Activated T-cell treated with anti-CD3 and anti-CD28 coated beads, Interleukin-2, amount 50 U/mL, for 72 hours (primary cell): Measurements from ENCODE around the gene LRP1. TPM values are rescaled to one million over a fixed set of nuclear protein-coding genes. Genes with fewer than 3 reads are reported as not detected.

Source experiments
- ATAC-seq, 2 donors: fragments of 150-1000 bp; cut with Tn5 transposase; replicated peaks in 1 of 2; 2 replicates each; pipeline ENCODE4 v1.10.0; 2021; ENCODE audit warnings: moderate library complexity in 2 of 2, mild to moderate bottlenecking in 1 of 2
- DNase-seq, 2 donors: peaks; one replicate each; pipeline ENCODE4 v3.0.0; 2021 to 2022; ENCODE audit warnings: mixed read lengths in 1 of 2
- H3K27ac Mint-ChIP-seq: one replicate; pipeline ENCODE4 v1.8.0; 2022; ENCODE audit warnings: mild to moderate bottlenecking, moderate library complexity, mixed read lengths
- H3K27me3 Mint-ChIP-seq: one replicate; pipeline ENCODE4 v1.8.0; 2022; ENCODE audit warnings: low read depth, mixed read lengths
- H3K36me3 Mint-ChIP-seq, 2 donors: one replicate each; pipeline ENCODE4 v1.8.0; 2022; ENCODE audit warnings: mixed read lengths in 2 of 2, mild to moderate bottlenecking in 1 of 2; ENCODE audit not compliant: insufficient read depth in 2 of 2
- H3K4me1 Mint-ChIP-seq: one replicate; pipeline ENCODE4 v1.8.0; 2022; ENCODE audit warnings: low read depth, mixed read lengths
- H3K4me3 Mint-ChIP-seq, 2 donors: one replicate each; pipeline ENCODE4 v1.8.0; 2022; ENCODE audit warnings: mild to moderate bottlenecking in 2 of 2, mixed read lengths in 2 of 2, moderate library complexity in 2 of 2
- H3K9me3 Mint-ChIP-seq, 2 donors: one replicate each; pipeline ENCODE4 v1.8.0; 2022; ENCODE audit warnings: mixed read lengths in 2 of 2
- total RNA-seq, 2 donors: library from RNA; stranded (reverse); gene quantifications; one replicate each; pipeline ENCODE4 v1.2.3, GENCODE V29; 2022

The LRP1 gene
- total RNA-seq, 2 donors from 2014 or later, result 3.2 to 4.8 TPM

DNA sequence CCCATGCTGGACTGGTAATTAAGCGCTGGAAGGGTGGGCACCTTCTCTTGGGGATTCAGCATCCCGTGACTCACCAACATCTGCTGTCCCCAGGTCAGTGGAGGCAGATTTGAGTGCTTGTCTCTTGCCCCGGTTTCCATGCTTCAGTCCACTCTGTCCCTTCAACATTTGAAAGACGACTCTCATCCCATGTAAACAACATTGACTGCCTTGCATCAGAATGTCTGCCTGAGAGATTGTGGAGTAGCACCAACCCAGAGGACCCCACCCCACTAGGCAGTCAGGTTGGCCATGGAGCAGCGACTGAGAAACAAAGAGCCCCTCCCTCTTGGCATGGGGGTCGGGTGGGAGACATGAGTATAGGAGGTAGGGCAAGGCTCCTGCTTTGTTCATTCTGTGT, 127.6 kb downstream of the LRP1 start:
- Mint-ChIP-seq H3K4me1 (no peaks in the 10 kb centered on the region), H3K9me3 (no peaks in the 10 kb centered on the region), H3K27me3 (no peaks in the 10 kb centered on the region), H3K27ac (no peak overlapping the region), H3K4me3 (no peak overlapping the region), H3K36me3 (peaks cover 2 to 10% of the 10 kb centered on the region in 2 donors)
- DNase-seq, result no peak
- no peak for ATAC-seq

DNA sequence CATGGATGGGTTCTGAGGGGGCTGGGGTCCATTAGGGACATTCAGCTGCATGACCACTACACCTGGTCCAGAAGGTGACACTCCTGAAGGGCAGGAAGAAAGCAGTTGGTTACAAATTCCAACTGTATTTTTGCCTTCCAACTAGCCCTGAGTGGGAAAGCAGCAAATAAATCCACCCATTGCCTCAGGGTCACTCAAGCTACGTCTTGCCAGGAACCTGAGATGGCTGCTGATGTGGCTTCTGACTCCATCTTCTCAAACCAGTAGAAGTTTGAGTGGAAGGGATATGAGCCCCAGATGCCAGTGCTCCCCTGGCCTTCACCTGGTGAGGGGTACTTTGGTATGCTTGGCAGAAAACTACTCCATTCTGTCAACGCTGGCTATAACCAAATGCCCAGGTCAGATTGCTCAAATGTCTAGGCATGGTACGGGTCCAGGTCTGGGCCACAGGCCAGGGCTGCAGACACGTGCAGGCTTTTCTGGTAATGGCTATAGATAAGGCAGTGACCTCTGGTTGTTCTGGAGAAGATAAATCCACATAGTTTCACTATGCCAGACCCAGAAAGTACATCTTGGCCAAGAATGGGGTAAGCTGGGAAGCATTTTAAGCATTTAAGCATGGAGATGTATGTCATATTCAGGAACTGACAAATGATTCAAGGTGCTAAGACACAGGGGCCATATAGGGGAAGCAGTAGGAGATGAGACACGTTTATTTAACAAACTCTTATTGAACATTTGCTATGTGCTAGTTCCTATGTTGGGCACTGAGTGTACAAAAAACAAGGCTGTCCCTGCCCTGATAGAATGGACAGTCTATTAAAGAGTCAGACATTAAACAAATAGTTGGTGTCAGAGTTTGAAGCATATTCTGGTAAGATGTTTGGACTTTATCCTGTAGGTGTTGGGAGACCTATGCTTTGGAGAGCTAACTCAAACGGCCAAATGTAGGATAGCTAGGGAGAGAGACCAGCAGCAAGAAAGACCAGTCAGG, 131.0 kb downstream of the LRP1 start:
- H3K27ac Mint-ChIP-seq, result no peak overlapping the region
- peaks cover 2 to 9% of the 10 kb centered on the region in 2 donors for H3K36me3 Mint-ChIP-seq
- no peaks in the 10 kb centered on the region for H3K27me3 Mint-ChIP-seq
- no peaks in the 10 kb centered on the region for H3K9me3 Mint-ChIP-seq
- ATAC-seq (no peak), DNase-seq (no peak)
- H3K4me3 Mint-ChIP-seq, result no peak overlapping the region
- H3K4me1 Mint-ChIP-seq, result peaks cover 6% of the 10 kb centered on the region

DNA sequence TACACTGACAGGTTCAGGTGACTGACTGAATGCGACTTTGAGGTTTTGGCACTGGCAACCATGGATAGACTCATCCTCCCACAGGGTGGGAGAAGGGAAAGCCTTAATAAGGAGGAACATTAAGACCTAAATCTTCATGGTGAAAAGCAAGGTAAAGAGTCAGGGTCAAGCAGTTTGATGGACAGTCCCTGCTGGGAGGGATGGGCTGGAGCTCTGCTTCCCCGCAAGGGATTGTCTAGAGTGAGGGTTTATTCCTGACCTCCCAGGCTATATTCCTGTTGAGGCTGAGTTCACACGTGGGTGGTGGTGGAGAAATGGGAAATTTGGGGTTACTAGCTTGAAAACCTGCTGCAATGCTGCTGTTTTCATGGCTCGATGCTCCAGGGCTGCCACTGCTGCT, 132.1 kb downstream of the LRP1 start:
- no peaks in the 10 kb centered on the region for H3K27me3 Mint-ChIP-seq
- H3K36me3 Mint-ChIP-seq, result peaks cover under 1 to 8% of the 10 kb centered on the region in 2 donors
- H3K4me1 Mint-ChIP-seq, result peaks cover 6% of the 10 kb centered on the region
- H3K9me3 Mint-ChIP-seq, result no peaks in the 10 kb centered on the region
- DNase-seq (no peak), ATAC-seq (no peak)
- no peak overlapping the region for H3K27ac Mint-ChIP-seq
- no peak overlapping the region for H3K4me3 Mint-ChIP-seq

DNA sequence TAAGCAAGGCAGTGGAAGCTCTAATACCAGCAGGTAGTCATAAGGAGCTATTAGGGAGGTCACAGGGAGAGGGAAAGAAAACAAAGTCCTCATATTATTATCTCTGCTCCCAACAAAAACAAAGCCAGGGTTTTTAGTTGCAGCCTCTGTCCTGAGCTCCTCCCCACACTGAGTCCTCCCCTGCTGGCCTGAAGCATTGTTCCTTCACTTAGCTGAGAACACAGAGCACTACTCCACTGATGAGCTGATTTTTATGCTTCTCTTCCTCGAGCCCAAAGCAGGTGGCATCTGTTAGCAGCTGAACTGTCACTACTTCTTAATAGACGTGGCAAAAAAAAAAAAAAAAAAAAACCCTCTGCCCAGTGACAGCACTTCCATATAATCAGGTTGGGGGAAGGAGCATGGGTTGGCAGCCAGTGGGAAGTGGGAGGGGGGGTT, 133.2 kb downstream of the LRP1 start:
- H3K36me3 Mint-ChIP-seq, result peaks cover 0 to 5% of the 10 kb centered on the region in 2 donors
- H3K4me1 Mint-ChIP-seq, result peaks cover 6% of the 10 kb centered on the region
- DNase-seq (no peak), ATAC-seq (no peak)
- H3K27ac Mint-ChIP-seq, result no peak overlapping the region
- H3K4me3 Mint-ChIP-seq, result no peak overlapping the region
- no peaks in the 10 kb centered on the region for H3K9me3 Mint-ChIP-seq
- no peaks in the 10 kb centered on the region for H3K27me3 Mint-ChIP-seq

DNA sequence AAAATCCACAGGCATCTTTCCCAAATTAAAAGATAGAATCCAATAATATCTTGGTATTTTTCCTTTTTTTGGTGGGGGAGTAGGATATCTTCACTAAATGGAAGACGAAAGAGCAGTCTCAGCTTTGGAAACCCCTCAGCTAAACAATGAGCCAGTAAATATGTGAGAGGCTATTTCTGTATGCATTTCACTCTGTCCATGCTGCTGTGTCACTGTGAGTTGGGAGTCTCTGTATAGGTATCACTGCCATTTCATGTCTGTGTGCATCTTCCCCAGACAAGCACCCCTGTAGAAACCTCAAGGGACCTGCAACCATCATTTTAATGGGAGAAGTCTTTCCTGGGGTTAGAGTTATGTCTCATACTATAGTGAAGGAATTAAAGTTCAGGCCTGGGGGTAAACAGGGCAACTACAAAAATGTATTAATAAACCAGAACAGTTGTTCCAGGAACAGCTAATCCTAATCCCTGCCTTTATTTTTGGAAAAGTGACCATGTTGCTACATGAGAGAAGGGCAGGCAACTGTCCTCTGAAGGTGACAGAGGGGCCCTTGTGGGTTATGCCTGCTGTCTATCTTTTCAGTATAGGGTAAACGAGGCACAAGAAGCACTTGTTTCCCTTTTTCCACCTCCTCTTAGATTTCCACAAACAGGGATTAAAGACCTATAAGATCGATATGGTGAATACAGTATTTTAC, 134.0 kb downstream of the LRP1 start:
- Mint-ChIP-seq H3K9me3 (no peaks in the 10 kb centered on the region), H3K4me1 (peaks cover 6% of the 10 kb centered on the region), H3K4me3 (no peak overlapping the region), H3K27me3 (no peaks in the 10 kb centered on the region), H3K36me3 (peaks cover 2 to 7% of the 10 kb centered on the region in 2 donors), H3K27ac (no peak overlapping the region)
- ATAC-seq, result no peak
- DNase-seq, result no peak

Other genes with a start within 250 kb of the LRP1 start
- under 1 TPM in 1 of 2 donors, not detected in 1; 0.14 TPM for gene SDR9C7, start 194.1 kb upstream of the LRP1 start, total RNA-seq
- gene RDH16, start 170.9 kb upstream of the LRP1 start, total RNA-seq, result 1 to 10 TPM; 1.5 to 2.1 TPM
- gene ZBTB39, start 121.9 kb upstream of the LRP1 start, total RNA-seq, result 10 to 100 TPM in 1 of 2 donors, 1 to 10 TPM in 1; 9.7 to 10.3 TPM
- 1 to 10 TPM; 4.2 to 4.4 TPM for gene TAC3, start 112.0 kb upstream of the LRP1 start, total RNA-seq
- gene MYO1A, start 78.4 kb upstream of the LRP1 start, total RNA-seq, result 10 to 100 TPM; 11.4 to 13.4 TPM
- gene NEMP1, start 49.7 kb upstream of the LRP1 start, total RNA-seq, result 100 to 1,000 TPM; 114 to 119 TPM
- 10 to 100 TPM; 30.7 to 31.0 TPM for gene NAB2, start 39.4 kb upstream of the LRP1 start, total RNA-seq
- gene STAT6, start 17.1 kb upstream of the LRP1 start, total RNA-seq, result 100 to 1,000 TPM; 178 to 191 TPM
- not detected for gene LRP1-AS, start 19.1 kb downstream of the LRP1 start, total RNA-seq
- 1 to 10 TPM; 1.5 to 2.3 TPM for gene NXPH4, start 88.3 kb downstream of the LRP1 start, total RNA-seq
- gene SHMT2, start 101.2 kb downstream of the LRP1 start, total RNA-seq, result 100 to 1,000 TPM; 507 to 550 TPM
- 1 to 10 TPM; 3.5 to 4.2 TPM for gene STAC3, start 122.7 kb downstream of the LRP1 start, total RNA-seq